Panc1 (cell line): ENCODE measurements around the gene STK24. TPM values are rescaled to one million over a fixed set of nuclear protein-coding genes. Genes with fewer than 3 reads are reported as not detected.

ENCODE experiments used
- ATAC-seq: fragments of 200-7000 bp; cut with Tn5 transposase; 2 replicates; pipeline ENCODE4 v1.9.1; 2020; ENCODE audit warnings: mild to moderate bottlenecking, moderate library complexity
- BruUV-seq: library from RNA; stranded (reverse); fragments of 400-500 nt; replicated peaks from 2 replicates; lab custom pipeline; 2021; lab: Mats Ljungman, UMichigan
- CTCF ChIA-PET: fragments of 300-600 bp; sonication (Branson Sonifier 250); formaldehyde crosslinking; loops from one replicate; lab custom pipeline; 2022; ENCODE audit warnings: antibody characterized with exemption; lab: Charles Lee
- POLR2A ChIA-PET: fragments of 300-600 bp; sonication (Branson Sonifier 250); formaldehyde crosslinking; loops from one replicate; lab custom pipeline; 2022; ENCODE audit warnings: antibody characterized with exemption; lab: Charles Lee
- DNase-seq: peaks from one replicate; pipeline ENCODE4 v3.0.0-alpha.2; 2010; ENCODE audit warnings: low read depth, low spot score
- H3K27ac ChIP-seq: 2 replicates; pipeline ENCODE4 v1.5.1; 2011; ENCODE audit warnings: mild to moderate bottlenecking, low read length, inconsistent platforms
- H3K27me3 ChIP-seq: fragments of 200-500 bp; sonication (Bioruptor generic); 2 replicates; pipeline ENCODE4 v1.6.0; 2014; ENCODE audit warnings: low read length, inconsistent platforms; ENCODE audit not compliant: control insufficient read depth, insufficient read depth
- H3K36me3 ChIP-seq: fragments of 200-500 bp; sonication (Bioruptor generic); 2 replicates; pipeline ENCODE4 v1.5.1; 2014; ENCODE audit warnings: inconsistent platforms, mild to moderate bottlenecking, low read length, moderate library complexity; ENCODE audit not compliant: control insufficient read depth, insufficient read depth
- H3K4me1 ChIP-seq: 2 replicates; pipeline ENCODE4 v1.5.1; 2011; ENCODE audit warnings: inconsistent platforms, mild to moderate bottlenecking, low read length, moderate library complexity; ENCODE audit not compliant: control insufficient read depth, insufficient read depth
- H3K4me3 ChIP-seq, 2 experiments: 2 replicates each; pipeline ENCODE4 v1.5.1; 2011 to 2012; ENCODE audit warnings: low read depth in 2 of 2, low read length in 2 of 2, mild to moderate bottlenecking in 2 of 2, inconsistent platforms in 1 of 2, moderate library complexity in 1 of 2
- H3K9me3 ChIP-seq: fragments of 200-500 bp; sonication (Bioruptor generic); 2 replicates; pipeline ENCODE4 v1.5.1; 2014; ENCODE audit warnings: low read depth, mild to moderate bottlenecking, inconsistent platforms, low read length, moderate library complexity; ENCODE audit not compliant: control insufficient read depth, insufficient read depth
- CTCF ChIP-seq: fragments of 450-650 bp; IDR thresholded peaks from 2 replicates; pipeline ENCODE4 v1.5.1; 2017; ENCODE audit warnings: mild to moderate bottlenecking
- POLR2AphosphoS5 ChIP-seq: IDR thresholded peaks from 2 replicates; pipeline ENCODE4 v1.6.1; 2012; ENCODE audit warnings: mild to moderate bottlenecking, low read depth, low read length, moderate library complexity
- REST ChIP-seq, 2 experiments: IDR thresholded peaks; 2 replicates each; pipeline ENCODE4 v1.6.1; 2011 to 2012; ENCODE audit warnings: low read depth in 2 of 2, control low read depth in 1 of 2, low read length in 1 of 2, mild to moderate bottlenecking in 1 of 2, moderate library complexity in 1 of 2; ENCODE audit not compliant: insufficient read depth in 1 of 2
- SIN3A ChIP-seq: IDR thresholded peaks from 2 replicates; pipeline ENCODE4 v1.6.1; 2012; ENCODE audit warnings: low read depth, mild to moderate bottlenecking, low read length, moderate library complexity, borderline replicate concordance; ENCODE audit not compliant: insufficient read depth
- TCF7L2 ChIP-seq: IDR thresholded peaks from 2 replicates; pipeline ENCODE4 v1.6.1; 2011; ENCODE audit warnings: mild to moderate bottlenecking, low read depth, low read length, inconsistent platforms
- in situ Hi-C: cut with HindIII; loops from 2 replicates; pipeline ENCODE4 v1.10.0; 2016; ENCODE audit warnings: low sequenced_read_pairs, low pct_unique_long_range_greater_than_20kb
- intact Hi-C: fragments of 100-400 bp; cut with micrococcal nuclease; formaldehyde crosslinking; loops from one replicate; pipeline ENCODE4 v1.10.0; 2022; ENCODE audit not compliant: unreplicated experiment
- total RNA-seq: library from RNA; stranded (reverse); gene quantifications from one replicate; pipeline ENCODE4 v1.2.1, GENCODE V29; 2021; ENCODE audit not compliant: unreplicated experiment

The STK24 gene
- total RNA-seq, 1 experiment from 2014 or later, result 57.3 TPM

GRCh38 chr13:98581381-98581780, 4.5 kb upstream of the STK24 start:
- no peak overlapping the region for H3K4me3 ChIP-seq
- H3K4me1 ChIP-seq, result peaks cover 9% of the 10 kb centered on the region; the same call in 1 of the 2 replicates
- DNase-seq (no peak), ATAC-seq (no peak)
- ChIA-PET POLR2A (no interaction called here), CTCF (no interaction called here)
- no TSS peak for BruUV-seq
- TF ChIP-seq CTCF (no peak), POLR2AphosphoS5 (no peak), SIN3A (no peak), TCF7L2 (no peak), REST (IDR thresholded peaks at IDR 0.05; ENCODE audit: insufficient read depth in 1 of 2, low read depth in 2 of 2, low read length in 1 of 2) (no peak)
- H3K9me3 ChIP-seq, result no peaks in the 10 kb centered on the region
- H3K27ac ChIP-seq, result no peak overlapping the region
- in situ Hi-C loops (no loop called here), intact Hi-C loops (loop anchor here (10.0 kb wide), 1 partner anchor 73 kb away; no protein-coding TSS in a partner anchor)
- no peaks in the 10 kb centered on the region for H3K27me3 ChIP-seq
- H3K36me3 ChIP-seq, result no peaks in the 10 kb centered on the region

- Histone ChIP-seq H3K27ac (no peak overlapping the region), H3K9me3 (no peaks in the 10 kb centered on the region), H3K4me1 (peaks cover 9% of the 10 kb centered on the region; the same call in 1 of the 2 replicates), H3K27me3 (no peaks in the 10 kb centered on the region), H3K36me3 (no peaks in the 10 kb centered on the region; the same call in 1 of the 2 replicates), H3K4me3 (no peak overlapping the region)
- intact Hi-C loops (loop anchor here (10.0 kb wide), 1 partner anchor 74 kb away; no protein-coding TSS in a partner anchor), in situ Hi-C loops (no loop called here)
- ChIA-PET POLR2A (no interaction called here), CTCF (no interaction called here)
- ATAC-seq (no peak), DNase-seq (no peak)
- BruUV-seq, result no TSS peak
- TF ChIP-seq SIN3A, result no peak
- no peak for TF ChIP-seq REST (IDR thresholded peaks at IDR 0.05; ENCODE audit: insufficient read depth in 1 of 2, low read depth in 2 of 2, low read length in 1 of 2)
- TF ChIP-seq POLR2AphosphoS5, result no peak
Observed at GRCh38 chr13:98580420-98580819, 3.5 kb upstream of the STK24 start.
